WTC11 (cell line): Measurements from ENCODE around the gene GPC6. TPM values are rescaled to one million over a fixed set of nuclear protein-coding genes. Genes with fewer than 3 reads are reported as not detected.
"Not testable (repeated sequence)": the region's sequence is repeated elsewhere in the genome, so short reads cannot be mapped to it uniquely, and the experiment has no call there.

Source experiments
- ATAC-seq: fragments of 200-7000 bp; cut with Tn5 transposase; 2 replicates; pipeline ENCODE4 v1.10.0; 2021; ENCODE audit warnings: mild to moderate bottlenecking, moderate library complexity
- CTCF ChIA-PET: fragments of 300-600 bp; sonication (Branson Sonifier 250); formaldehyde crosslinking; loops from one replicate; lab custom pipeline; 2021; ENCODE audit warnings: antibody characterized with exemption; lab: Charles Lee
- POLR2A ChIA-PET: fragments of 350-600 bp; sonication (Branson Sonifier 250); formaldehyde crosslinking; loops from one replicate; lab custom pipeline; 2021; ENCODE audit warnings: antibody characterized with exemption; lab: Charles Lee
- DNase-seq: peaks from one replicate; pipeline ENCODE4 v3.0.0; 2021; ENCODE audit warnings: low spot score
- H3K27ac Mint-ChIP-seq: 2 replicates; pipeline ENCODE4 v1.8.0; 2021; ENCODE audit warnings: mixed read lengths
- H3K27me3 Mint-ChIP-seq: 2 replicates; pipeline ENCODE4 v1.8.0; 2021; ENCODE audit warnings: low read depth, mild to moderate bottlenecking, moderate library complexity, mixed read lengths
- H3K36me3 Mint-ChIP-seq: 2 replicates; pipeline ENCODE4 v1.8.0; 2021; ENCODE audit warnings: mixed read lengths
- H3K4me1 Mint-ChIP-seq: 2 replicates; pipeline ENCODE4 v1.8.0; 2022; ENCODE audit warnings: mixed read lengths
- H3K4me3 Mint-ChIP-seq: 2 replicates; pipeline ENCODE4 v1.8.0; 2021; ENCODE audit warnings: mild to moderate bottlenecking, moderate library complexity, mixed read lengths
- H3K9me3 Mint-ChIP-seq: 2 replicates; pipeline ENCODE4 v1.8.0; 2021; ENCODE audit warnings: mixed read lengths
- ARID4B ChIP-seq: sonication (generic); formaldehyde crosslinking; IDR thresholded peaks from 2 replicates; pipeline ENCODE4 v1.8.0; 2023; ENCODE audit warnings: missing genetic modification reagents, mild to moderate bottlenecking, borderline replicate concordance
- ESRRA ChIP-seq: sonication (generic); formaldehyde crosslinking; IDR thresholded peaks from 2 replicates; pipeline ENCODE4 v1.8.1; 2022; ENCODE audit warnings: mild to moderate bottlenecking, missing genetic modification reagents, borderline replicate concordance
- ETV6 ChIP-seq: sonication (generic); formaldehyde crosslinking; IDR thresholded peaks from 2 replicates; pipeline ENCODE4 v1.8.1; 2022; ENCODE audit warnings: mild to moderate bottlenecking, missing genetic modification reagents
- FOXP4 ChIP-seq: sonication (generic); formaldehyde crosslinking; IDR thresholded peaks from 2 replicates; pipeline ENCODE4 v1.8.0; 2022; ENCODE audit warnings: mild to moderate bottlenecking, missing genetic modification reagents
- GABPB1 ChIP-seq: sonication (generic); formaldehyde crosslinking; IDR thresholded peaks from 2 replicates; pipeline ENCODE4 v1.8.1; 2023; ENCODE audit warnings: mild to moderate bottlenecking, missing genetic modification reagents
- HMGXB4 ChIP-seq: sonication (generic); formaldehyde crosslinking; IDR thresholded peaks from 2 replicates; pipeline ENCODE4 v1.8.1; 2023; ENCODE audit warnings: mild to moderate bottlenecking, moderate library complexity, missing genetic modification reagents
- JUN ChIP-seq: sonication (generic); formaldehyde crosslinking; IDR thresholded peaks from 2 replicates; pipeline ENCODE4 v1.8.0; 2023; ENCODE audit warnings: mild to moderate bottlenecking, missing genetic modification reagents
- ZNF138 ChIP-seq: sonication (generic); formaldehyde crosslinking; conservative IDR thresholded peaks from 2 replicates; pipeline ENCODE4 v1.8.1; 2022; ENCODE audit warnings: mild to moderate bottlenecking, moderate library complexity, missing genetic modification reagents
- ZNF281 ChIP-seq: sonication (generic); formaldehyde crosslinking; IDR thresholded peaks from 2 replicates; pipeline ENCODE4 v1.8.0; 2023; ENCODE audit warnings: mild to moderate bottlenecking, missing genetic modification reagents
- ZNF512 ChIP-seq: sonication (generic); formaldehyde crosslinking; IDR thresholded peaks from 2 replicates; pipeline ENCODE4 v1.8.1; 2022; ENCODE audit warnings: missing genetic modification reagents, borderline replicate concordance
- ZNF671 ChIP-seq: fragments of 250-450 bp; sonication (Bioruptor Pico); IDR thresholded peaks from 2 replicates; pipeline ENCODE4 v1.8.0; 2021; ENCODE audit warnings: mild to moderate bottlenecking
- total RNA-seq: library from RNA; stranded (reverse); gene quantifications from 3 replicates; pipeline ENCODE4 v1.2.3, GENCODE V29; 2021

The GPC6 gene
- total RNA-seq, 1 experiment from 2014 or later, result 19.5 TPM

- TF ChIP-seq GABPB1 (CRISPR knock-in tag) (no peak), JUN (CRISPR knock-in tag) (no peak), ZNF138 (CRISPR knock-in tag) (no peak), ESRRA (CRISPR knock-in tag) (no peak), ZNF281 (CRISPR knock-in tag) (no peak)
Observed at GRCh38 chr13:93316841-93317240, 90.2 kb downstream of the GPC6 start (continued).

- peaks cover 58% of the 10 kb centered on the region for H3K4me1 Mint-ChIP-seq
- H3K4me3 Mint-ChIP-seq, result no peak overlapping the region
- no peaks in the 10 kb centered on the region for H3K36me3 Mint-ChIP-seq
- peaks cover 4% of the 10 kb centered on the region for H3K9me3 Mint-ChIP-seq
- no peak for DNase-seq
- ChIA-PET CTCF (no interaction called here), POLR2A (no interaction called here)
- TF ChIP-seq ETV6 (CRISPR knock-in tag), result no peak
- TF ChIP-seq ZNF512 (CRISPR knock-in tag), result no peak
- no peak for TF ChIP-seq FOXP4
- H3K27me3 Mint-ChIP-seq, result no peaks in the 10 kb centered on the region
- peak; percentile 50; the same call in 1 of the 2 replicates for ATAC-seq
- no peak overlapping the region for H3K27ac Mint-ChIP-seq
Observed at GRCh38 chr13:93318534-93319254, 92.1 kb downstream of the GPC6 start.

GRCh38 chr13:93320942-93321341, 94.3 kb downstream of the GPC6 start:
- TF ChIP-seq ARID4B (CRISPR knock-in tag), result no peak
- no peak for TF ChIP-seq HMGXB4 (CRISPR knock-in tag)
- no peak for TF ChIP-seq ZNF512 (CRISPR knock-in tag)
- TF ChIP-seq ZNF671 (CRISPR knock-in tag), result no peak
- CTCF ChIA-PET, result no interaction called here
- POLR2A ChIA-PET, result no interaction called here
- ATAC-seq, result no peak
- Mint-ChIP-seq H3K4me1 (peaks cover 56% of the 10 kb centered on the region), H3K27me3 (no peaks in the 10 kb centered on the region), H3K36me3 (no peaks in the 10 kb centered on the region), H3K27ac (no peak overlapping the region), H3K9me3 (peaks cover 9% of the 10 kb centered on the region), H3K4me3 (no peak overlapping the region)
- no peak for DNase-seq

GRCh38 chr13:93323880-93324279, 97.3 kb downstream of the GPC6 start:
- H3K36me3 Mint-ChIP-seq, POLR2A ChIA-PET, DNase-seq, H3K4me3 Mint-ChIP-seq, ATAC-seq, H3K27ac Mint-ChIP-seq, H3K9me3 Mint-ChIP-seq, H3K27me3 Mint-ChIP-seq, CTCF ChIA-PET: not testable (repeated sequence)
- peaks cover 52% of the 10 kb centered on the region for H3K4me1 Mint-ChIP-seq
